HG02884 (cell line): ENCODE results near the gene CARD11.
"Not testable (repeated sequence)": the region's sequence is repeated elsewhere in the genome, so short reads cannot be mapped to it uniquely, and the experiment has no call there.

ENCODE experiments used
- ATAC-seq: cut with Tn5 transposase; IDR thresholded peaks from one replicate; pipeline ENCODE4 v1.9.1; 2021; ENCODE audit warnings: mild to moderate bottlenecking, moderate library complexity; ENCODE audit not compliant: unreplicated experiment

Gene CARD11

GRCh38 chr7:2966466-2967078, 77.1 kb downstream of the CARD11 start:
- no peak for ATAC-seq

- ATAC-seq, result no peak
Observed at GRCh38 chr7:2965745-2966270, 77.9 kb downstream of the CARD11 start.

- no peak for ATAC-seq
Observed at GRCh38 chr7:2965301-2965700, 78.4 kb downstream of the CARD11 start.

- no peak for ATAC-seq
Observed at GRCh38 chr7:2964208-2964607, 79.5 kb downstream of the CARD11 start.

- ATAC-seq, result no peak
Observed at GRCh38 chr7:2962865-2963264, 80.8 kb downstream of the CARD11 start.

GRCh38 chr7:2959828-2960599, 83.7 kb downstream of the CARD11 start:
- no peak for ATAC-seq

- no peak for ATAC-seq
Observed at GRCh38 chr7:2959103-2959680, 84.5 kb downstream of the CARD11 start.

GRCh38 chr7:2958416-2959102, 85.1 kb downstream of the CARD11 start:
- ATAC-seq, result no peak

- not testable (repeated sequence) for ATAC-seq
Observed at GRCh38 chr7:2957369-2957727, 86.3 kb downstream of the CARD11 start.

GRCh38 chr7:2956526-2957368, 86.9 kb downstream of the CARD11 start:
- no peak for ATAC-seq

- no peak for ATAC-seq
Observed at GRCh38 chr7:2956076-2956475, 87.6 kb downstream of the CARD11 start.

- ATAC-seq, result no peak
Observed at GRCh38 chr7:2955269-2955668, 88.4 kb downstream of the CARD11 start.

- no peak for ATAC-seq
Observed at GRCh38 chr7:2954433-2954853, 89.2 kb downstream of the CARD11 start.

- ATAC-seq, result no peak
Observed at GRCh38 chr7:2953588-2954407, 89.9 kb downstream of the CARD11 start.

- ATAC-seq, result no peak
Observed at GRCh38 chr7:2953099-2953498, 90.6 kb downstream of the CARD11 start.

- ATAC-seq, result no peak
Observed at GRCh38 chr7:2952316-2952715, 91.4 kb downstream of the CARD11 start.

- ATAC-seq, result no peak
Observed at GRCh38 chr7:2950578-2950977, 93.1 kb downstream of the CARD11 start.

- ATAC-seq, result no peak
Observed at GRCh38 chr7:2948749-2949148, 94.9 kb downstream of the CARD11 start.

- no peak for ATAC-seq
Observed at GRCh38 chr7:2947058-2947780, 96.4 kb downstream of the CARD11 start.
